ENCODE measurements around the gene FAM107B.

FAM107B gene

GRCh38 chr10:14549496-14549895 lies 225.2 kb downstream of the FAM107B start:
- no peak for DNase-seq

- DNase-seq, result no peak
Measured at GRCh38 chr10:14548970-14549369, 225.7 kb downstream of the FAM107B start.

GRCh38 chr10:14548474-14548873 lies 226.2 kb downstream of the FAM107B start:
- no peak for DNase-seq

DNA sequence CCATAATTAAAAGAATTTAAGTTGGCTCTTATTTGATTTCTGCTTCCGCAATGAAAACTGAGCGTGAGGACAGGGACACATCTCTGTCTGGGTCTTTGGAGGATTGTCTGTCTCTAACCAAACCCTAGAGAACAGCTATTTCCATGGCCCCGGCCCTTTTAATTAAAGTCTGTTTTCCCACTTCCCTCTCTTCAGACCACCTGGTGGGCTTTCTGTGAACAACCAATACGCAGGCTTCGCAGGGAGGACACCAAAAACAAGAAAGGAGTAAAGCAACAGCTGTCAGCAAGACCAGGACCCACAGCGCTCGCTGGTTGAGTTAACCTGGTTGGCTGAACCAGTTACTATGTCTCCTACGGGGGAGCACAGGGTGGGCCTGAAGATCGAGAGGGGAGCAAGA lies 226.9 kb downstream of the FAM107B start:
- DNase-seq, result no peak

GRCh38 chr10:14545827-14546226 lies 228.9 kb downstream of the FAM107B start:
- DNase-seq, result no peak

GRCh38 chr10:14543904-14544210 lies 230.8 kb downstream of the FAM107B start:
- DNase-seq, result no peak

GRCh38 chr10:14543046-14543903 lies 231.4 kb downstream of the FAM107B start:
- no peak for DNase-seq

DNA sequence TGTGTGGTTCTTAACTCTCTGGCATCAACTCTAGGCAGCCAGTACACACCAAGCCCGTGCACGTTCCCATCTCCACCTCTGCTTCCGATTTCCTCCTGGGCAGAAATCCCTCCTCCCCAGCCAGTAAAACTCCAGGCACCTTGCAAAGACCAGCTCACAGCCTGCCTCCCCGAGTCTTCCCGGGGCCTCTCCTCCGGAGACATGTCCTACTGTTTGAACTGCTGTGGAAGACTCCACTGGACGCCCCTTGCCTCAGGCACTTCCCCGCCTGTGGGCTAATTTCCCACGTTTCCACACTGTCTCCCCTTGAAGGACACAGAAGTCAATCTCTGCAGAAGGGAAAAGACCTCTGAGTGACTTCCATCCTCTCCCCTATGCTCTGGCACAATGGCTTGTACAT lies 233.3 kb downstream of the FAM107B start:
- DNase-seq, result no peak

- no peak for DNase-seq
Measured at GRCh38 chr10:14540611-14541010, 234.1 kb downstream of the FAM107B start.

GRCh38 chr10:14540062-14540461 lies 234.6 kb downstream of the FAM107B start:
- DNase-seq, result no peak

DNA sequence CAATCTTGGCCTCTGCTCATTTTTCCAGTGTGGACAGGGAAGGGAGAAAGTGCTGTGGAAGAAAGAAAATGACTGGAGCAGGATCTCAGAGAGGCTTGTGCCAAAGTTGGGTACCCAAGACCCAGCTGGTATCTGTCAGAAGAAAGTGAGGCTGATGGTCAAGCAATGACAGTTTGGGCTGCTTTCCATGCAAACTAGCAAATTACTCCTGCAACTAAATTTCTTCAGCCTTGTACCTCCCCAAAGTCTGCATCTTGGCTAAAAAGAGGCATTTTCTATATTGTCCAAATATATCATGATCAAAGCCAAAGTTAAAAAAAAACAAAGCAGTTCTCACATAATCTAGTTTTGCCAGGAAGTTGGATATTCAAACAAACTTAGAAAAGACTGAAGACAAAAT lies 235.5 kb downstream of the FAM107B start:
- DNase-seq, result no peak

DNA sequence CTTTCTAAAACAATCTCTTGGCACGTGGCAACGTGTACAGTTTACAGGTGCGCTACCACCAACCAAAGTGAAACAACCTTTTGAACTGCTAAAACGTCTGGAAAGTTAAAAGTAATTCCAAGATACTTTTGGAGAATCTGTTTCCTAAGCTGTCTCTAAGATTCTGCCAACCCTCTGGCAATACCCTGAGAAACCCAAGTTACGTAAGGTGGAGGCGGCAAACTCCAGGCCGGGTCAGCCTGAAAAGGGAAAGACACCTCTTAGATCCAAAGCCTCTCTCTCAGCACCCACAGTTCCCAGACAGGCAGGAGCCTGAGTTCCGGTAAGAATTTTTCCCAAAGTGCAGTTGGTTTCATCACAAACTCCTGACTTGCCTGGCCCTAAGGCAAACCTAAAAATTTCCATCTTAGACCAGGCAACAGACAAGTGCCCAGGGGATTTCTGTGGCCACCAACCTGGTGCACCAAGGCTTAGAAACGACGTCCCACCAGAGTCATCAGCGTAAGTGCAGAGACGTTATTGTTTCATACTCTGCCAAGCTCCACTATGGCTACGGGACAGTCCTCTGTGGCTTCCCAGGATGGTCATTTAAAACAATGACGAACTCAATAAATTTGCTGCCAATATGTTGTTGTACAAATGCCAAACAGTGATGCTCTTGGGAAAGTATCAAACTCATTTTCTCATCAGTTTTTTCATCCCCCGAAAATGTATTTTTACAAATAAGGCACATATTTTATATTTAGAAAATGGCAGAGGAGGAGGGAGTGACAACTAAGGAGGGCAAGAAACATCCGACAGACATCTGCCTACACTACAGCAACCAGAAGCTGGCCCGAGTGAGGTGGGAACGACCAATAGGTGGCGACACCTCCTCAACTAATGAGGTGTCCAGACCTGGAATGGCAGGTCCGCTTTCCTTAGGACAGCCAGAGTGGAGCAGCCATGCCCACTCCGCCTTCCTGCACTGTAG lies 238.2 kb downstream of the FAM107B start:
- DNase-seq, result peak; percentile 28

- no peak for DNase-seq
Measured at GRCh38 chr10:14535457-14536130, 239.1 kb downstream of the FAM107B start.

DNA sequence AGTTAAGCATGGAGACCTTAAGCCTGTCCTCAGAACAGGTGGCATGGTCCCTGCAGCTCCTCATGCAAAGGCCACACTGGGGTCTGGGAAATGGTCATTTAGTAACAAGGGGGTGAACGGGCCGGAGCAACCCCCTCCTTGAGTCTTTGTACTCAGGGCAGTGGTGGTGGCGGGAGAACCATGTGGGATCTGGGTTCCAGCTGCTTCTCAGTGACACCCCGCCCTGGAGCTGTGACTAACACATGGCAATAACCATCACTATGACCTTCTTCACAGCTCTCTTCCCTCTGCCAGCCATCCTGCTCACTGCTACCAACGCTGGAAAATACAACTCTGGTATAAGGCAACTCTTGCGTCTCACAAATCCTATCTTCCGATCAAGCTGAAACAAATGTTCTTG lies 240.5 kb downstream of the FAM107B start:
- no peak for DNase-seq

DNA sequence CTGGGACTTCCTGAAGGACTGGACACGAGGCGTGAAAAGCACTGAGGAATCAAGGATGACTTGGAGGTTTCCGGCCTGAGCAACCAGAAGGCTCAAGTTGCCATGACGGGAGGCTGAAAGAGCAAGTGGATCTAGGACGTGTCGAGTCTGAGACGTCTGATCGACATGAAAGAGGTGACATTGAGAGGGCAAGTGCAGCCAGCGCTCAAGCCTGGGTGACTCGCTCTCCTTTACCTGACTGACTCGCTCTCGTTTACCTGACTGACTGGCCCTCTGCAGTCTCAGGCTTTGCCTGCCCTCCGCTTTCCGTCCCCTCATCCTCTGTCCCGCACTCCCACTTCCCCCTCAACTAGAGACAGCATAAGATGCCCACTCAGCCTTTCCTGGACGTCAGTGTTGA lies 241.4 kb downstream of the FAM107B start:
- no peak for DNase-seq

DNA sequence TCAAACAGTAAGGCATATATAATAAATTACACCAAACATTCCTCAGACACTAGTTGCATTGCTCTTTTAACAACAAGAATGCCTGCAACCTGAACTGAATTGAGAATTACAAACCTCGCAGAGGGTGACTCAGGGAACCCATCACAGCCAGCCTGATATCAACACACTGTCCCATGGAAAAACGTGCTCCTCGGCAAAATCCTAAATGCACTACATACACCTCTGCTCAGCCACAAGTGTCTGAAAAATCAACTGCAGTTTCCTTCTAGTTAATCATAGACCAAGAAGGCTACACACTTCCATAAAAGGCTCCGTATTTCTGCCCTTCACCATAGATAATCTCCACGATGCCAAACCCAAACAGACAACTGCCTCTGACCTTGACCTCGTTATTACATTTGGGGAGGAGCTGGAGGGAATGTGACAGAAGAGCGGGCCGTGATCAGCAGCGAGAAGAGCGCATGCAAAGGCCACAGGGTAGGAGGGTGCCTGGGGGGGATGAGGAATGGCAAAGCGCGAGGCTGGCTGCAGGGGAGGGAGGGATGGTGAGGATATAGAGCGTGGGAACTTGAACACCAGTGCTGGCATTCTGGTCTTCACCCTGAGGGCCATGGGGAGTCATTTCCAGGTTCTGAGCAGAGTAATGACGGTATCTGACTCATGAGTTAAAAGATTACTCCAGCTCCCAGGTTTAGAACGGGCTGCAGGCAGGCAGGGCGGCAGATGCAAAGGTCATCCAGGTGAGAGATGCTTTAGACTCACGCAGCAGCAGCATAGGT lies 242.0 kb downstream of the FAM107B start:
- no peak for DNase-seq

- DNase-seq, result no peak
Measured at GRCh38 chr10:14531974-14532373, 242.7 kb downstream of the FAM107B start.

DNA sequence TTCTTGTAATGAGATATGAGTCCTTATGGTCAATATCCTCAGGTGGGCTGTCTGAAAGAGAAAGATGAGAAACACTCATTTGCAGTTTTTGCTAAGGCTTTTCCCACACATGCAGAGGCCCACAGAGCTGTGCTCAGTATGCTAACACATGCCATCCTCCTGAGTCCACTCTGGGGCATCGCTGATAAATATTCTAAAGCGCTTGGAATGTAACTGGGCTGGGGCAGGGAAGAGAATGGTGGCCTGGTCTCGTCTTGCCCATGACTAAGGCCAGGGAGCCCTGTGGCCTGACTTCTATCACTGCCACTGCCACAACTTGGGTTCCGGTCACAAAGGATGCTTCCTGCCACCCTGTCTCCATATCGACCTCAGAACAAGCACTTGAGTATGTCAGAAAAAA lies 244.2 kb downstream of the FAM107B start:
- DNase-seq, result no peak

DNA sequence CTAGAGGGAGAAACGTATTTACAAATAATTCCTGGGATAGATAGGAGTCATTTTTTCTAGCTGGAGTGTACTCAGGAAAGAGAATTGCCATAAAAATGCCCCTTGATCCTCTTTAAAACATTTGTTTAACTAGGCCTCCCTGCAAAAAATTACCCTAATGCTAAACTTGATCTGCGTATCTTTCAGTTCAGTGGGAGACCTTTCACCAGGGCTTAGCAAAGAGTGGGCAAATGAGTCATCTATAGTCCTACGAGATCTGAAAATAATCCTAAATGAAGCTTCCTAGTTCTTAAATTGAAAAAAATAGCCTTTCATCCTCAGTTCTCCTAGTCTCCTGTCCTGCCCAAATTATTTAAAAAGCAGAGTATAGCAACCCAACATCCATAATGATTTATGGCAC lies 245.3 kb downstream of the FAM107B start:
- no peak for DNase-seq

GRCh38 chr10:14528450-14528849 lies 246.2 kb downstream of the FAM107B start:
- DNase-seq, result no peak

GRCh38 chr10:14527915-14528314 lies 246.8 kb downstream of the FAM107B start:
- DNase-seq, result no peak

- no peak for DNase-seq
Measured at GRCh38 chr10:14527134-14527844, 247.4 kb downstream of the FAM107B start.
